Measurements from ENCODE around the gene PHF5A. TPM values are rescaled to one million over a fixed set of nuclear protein-coding genes. Genes with fewer than 3 reads are reported as not detected.
"Not testable (repeated sequence)": the region's sequence is repeated elsewhere in the genome, so short reads cannot be mapped to it uniquely, and the experiment has no call there.

PHF5A gene
- total RNA-seq, 2 experiments from 2014 or later, result 63.6 to 64.8 TPM

GRCh38 chr22:41459431-41459830 lies 9.1 kb downstream of the PHF5A start:
- Mint-ChIP-seq H3K9me3 (no peaks in the 10 kb centered on the region), H3K36me3 (ENCODE audit: low read depth) (peaks cover 38% of the 10 kb centered on the region), H3K27me3 (no peaks in the 10 kb centered on the region), H3K4me3 (no peak overlapping the region), H3K27ac (no peak overlapping the region), H3K4me1 (peaks cover 2% of the 10 kb centered on the region)
- DNase-seq, result no peak
- ChIA-PET POLR2A (interaction anchor here (0.6 kb wide), 1 partner anchor 41 kb away, joined by 3 read pairs; no protein-coding TSS in a partner anchor), CTCF (interaction anchor here (0.6 kb wide), 1 partner anchor 16 kb away, joined by 3 read pairs; no protein-coding TSS in a partner anchor)

DNA sequence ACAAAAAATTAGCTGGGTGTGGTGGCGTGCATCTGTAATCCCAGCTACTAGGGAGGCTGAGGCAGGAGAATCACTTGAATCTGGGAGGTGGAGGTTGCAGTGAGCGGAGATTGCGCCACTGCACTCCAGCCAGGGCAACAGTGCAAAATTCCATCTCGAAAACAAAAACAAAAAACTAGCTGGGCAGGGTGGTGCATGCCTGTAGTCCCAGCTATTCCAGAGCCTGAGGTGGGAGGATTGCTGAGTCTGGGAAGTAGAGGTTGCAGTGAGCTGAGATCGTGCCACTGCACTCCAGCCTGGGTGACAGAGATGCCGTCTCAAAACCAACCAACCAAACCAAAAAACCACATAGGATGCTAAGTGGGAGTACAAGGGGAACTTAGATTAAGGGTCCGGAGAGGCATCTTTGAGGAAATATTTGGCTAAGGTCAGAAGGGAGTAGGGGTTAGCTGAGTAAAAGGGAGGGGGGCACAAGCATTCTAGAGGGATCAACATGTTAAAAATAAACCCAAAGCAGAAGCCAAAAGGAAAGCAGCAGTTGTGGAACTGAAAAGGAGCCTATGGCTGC lies 10.2 kb downstream of the PHF5A start:
- no peak overlapping the region for H3K4me3 Mint-ChIP-seq
- DNase-seq, result no peak
- H3K4me1 Mint-ChIP-seq, result peaks cover 2% of the 10 kb centered on the region
- H3K27ac Mint-ChIP-seq, result peak overlapping the region; percentile 7
- no peaks in the 10 kb centered on the region for H3K27me3 Mint-ChIP-seq
- peaks cover 31% of the 10 kb centered on the region for H3K36me3 Mint-ChIP-seq (ENCODE audit: low read depth)
- no peaks in the 10 kb centered on the region for H3K9me3 Mint-ChIP-seq
- ChIA-PET CTCF (interaction anchor here (0.8 to 1.2 kb wide), 2 partner anchors 9 to 55 kb away, joined by 3 read pairs; no protein-coding TSS in a partner anchor), POLR2A (no interaction called here)

DNA sequence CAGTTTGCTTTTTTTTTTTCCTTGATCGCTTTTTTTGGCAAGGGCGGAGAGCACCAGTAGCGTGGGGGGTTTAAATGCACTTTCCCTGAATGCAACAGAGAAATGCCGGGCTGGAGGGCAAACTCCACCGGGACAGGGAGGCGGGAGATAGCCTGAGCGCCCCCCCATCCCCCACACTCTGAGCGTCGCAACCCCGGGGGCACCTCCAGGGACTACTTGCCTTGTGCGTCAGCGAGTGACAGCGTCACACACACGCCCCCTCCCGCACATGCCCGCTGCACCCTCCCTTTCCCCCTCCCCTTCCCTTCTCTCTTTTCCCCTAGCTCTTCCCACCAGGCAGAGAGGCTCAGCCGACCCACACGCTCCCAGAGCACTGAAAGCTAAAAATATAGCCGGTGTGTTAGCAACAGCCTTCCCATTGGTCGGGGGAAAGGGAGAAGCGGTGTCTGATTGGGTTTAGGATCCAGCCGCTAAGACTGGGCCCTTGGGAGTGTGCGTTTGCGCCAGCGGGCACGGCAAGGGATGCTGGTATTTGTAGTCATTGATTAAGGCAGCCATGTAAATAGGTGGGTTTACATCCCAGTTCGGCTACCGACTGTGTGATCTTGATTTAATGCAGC lies 20.2 kb downstream of the PHF5A start:
- Mint-ChIP-seq H3K27ac (peak overlapping the region; percentile 93), H3K4me3 (peak overlapping the region; percentile 82), H3K27me3 (no peaks in the 10 kb centered on the region), H3K9me3 (no peaks in the 10 kb centered on the region), H3K4me1 (peaks cover 16% of the 10 kb centered on the region), H3K36me3 (ENCODE audit: low read depth) (peaks cover 6% of the 10 kb centered on the region)
- peak; percentile 96 for DNase-seq
- CTCF ChIA-PET, result interaction anchor here (0.6 to 1.3 kb wide), 5 partner anchors 20 to 106 kb away, joined by 3 to 5 read pairs (median 3); partner anchors contain the start of genes ACO2 and PHF5A
- POLR2A ChIA-PET, result interaction anchor here (0.7 to 1.0 kb wide), 2 partner anchors 20 to 36 kb away, joined by 3 to 5 read pairs; partner anchors contain the start of genes ACO2 and PHF5A

DNA sequence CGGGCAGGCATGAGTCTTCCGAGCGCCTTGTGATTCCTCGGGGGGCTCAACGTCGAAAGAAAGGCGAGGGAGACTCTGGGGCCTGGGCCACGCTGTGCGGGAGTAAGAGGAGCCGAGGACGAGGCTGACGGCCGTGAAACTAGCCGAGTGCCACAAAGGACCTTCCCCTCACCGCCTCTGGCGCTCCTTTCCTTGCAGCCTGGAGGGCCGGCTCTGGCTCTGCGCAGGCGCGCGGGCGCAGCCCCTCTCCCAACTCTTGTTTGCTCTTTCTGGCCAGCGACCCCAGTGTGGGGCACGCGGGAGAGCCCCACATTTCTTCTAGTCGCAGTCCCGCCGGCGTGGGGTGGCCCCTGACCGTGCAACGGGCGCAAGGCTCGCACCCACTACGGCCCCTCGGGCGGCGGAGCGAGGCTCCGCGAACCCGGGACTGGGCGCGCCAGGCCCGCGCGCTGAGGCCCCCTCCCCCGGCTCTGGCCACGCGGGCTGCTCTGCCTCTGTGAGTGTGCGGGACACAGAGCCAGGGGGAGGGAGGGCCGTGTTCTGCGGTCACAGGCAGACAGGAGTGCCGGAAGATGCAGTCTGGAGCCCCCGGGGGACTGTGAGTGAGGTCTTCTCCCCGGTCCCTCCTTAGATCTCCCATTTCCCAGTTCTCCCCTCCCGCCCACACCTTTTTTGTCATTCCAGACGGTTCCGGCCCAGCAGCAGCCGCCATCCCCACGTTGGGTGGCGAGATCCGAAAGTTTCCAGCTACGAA lies 20.9 kb downstream of the PHF5A start:
- peaks cover 23% of the 10 kb centered on the region for H3K4me1 Mint-ChIP-seq
- ChIA-PET CTCF (interaction anchor here (0.6 to 1.8 kb wide), 6 partner anchors 15 to 78 kb away, joined by 3 to 9 read pairs (median 4); partner anchors contain the start of genes ACO2 and PHF5A), POLR2A (interaction anchor here (0.6 to 2.6 kb wide), 4 partner anchors 21 to 35 kb away, joined by 3 to 10 read pairs (median 4); partner anchors contain the start of genes ACO2 and PHF5A)
- H3K36me3 Mint-ChIP-seq (ENCODE audit: low read depth), result peaks cover 11% of the 10 kb centered on the region
- H3K9me3 Mint-ChIP-seq, result no peaks in the 10 kb centered on the region
- peak; percentile 61 for DNase-seq
- H3K27ac Mint-ChIP-seq, result peak overlapping the region; percentile 93
- H3K27me3 Mint-ChIP-seq, result no peaks in the 10 kb centered on the region
- H3K4me3 Mint-ChIP-seq, result peak overlapping the region; percentile 82

GRCh38 chr22:41446639-41447434 lies 21.7 kb downstream of the PHF5A start, which contains the start of gene TOB2:
TSS of gene TOB2 (minus strand) at chr22:41446801. CDS start at chr22:41437345, 9,456 bp downstream.
- peak; percentile 93 for DNase-seq
- ChIA-PET POLR2A (interaction anchor here (0.6 to 2.6 kb wide), 3 partner anchors 21 to 34 kb away, joined by 3 to 10 read pairs (median 4); partner anchors contain the start of genes ACO2 and PHF5A), CTCF (interaction anchor here (0.9 to 1.8 kb wide), 5 partner anchors 10 to 79 kb away, joined by 4 to 9 read pairs (median 4); partner anchors contain the start of genes ACO2 and PHF5A)
- Mint-ChIP-seq H3K27ac (peak within 1 kb of the TSS; percentile 96), H3K4me1 (peaks cover 27% of the 10 kb centered on the region), H3K36me3 (ENCODE audit: low read depth) (peaks cover 14% of the 10 kb centered on the region), H3K9me3 (no peaks in the 10 kb centered on the region), H3K27me3 (no peaks in the 10 kb centered on the region), H3K4me3 (peak within 1 kb of the TSS; percentile 82)

- Mint-ChIP-seq H3K27ac (peak overlapping the region; percentile 96), H3K4me3 (peak overlapping the region; percentile 82), H3K27me3 (no peaks in the 10 kb centered on the region), H3K4me1 (peaks cover 27% of the 10 kb centered on the region), H3K36me3 (ENCODE audit: low read depth) (peaks cover 16% of the 10 kb centered on the region), H3K9me3 (no peaks in the 10 kb centered on the region)
- ChIA-PET CTCF (interaction anchor here (0.9 to 1.8 kb wide), 5 partner anchors 11 to 43 kb away, joined by 3 to 9 read pairs (median 4); partner anchors contain the start of genes ACO2 and PHF5A), POLR2A (interaction anchor here (0.6 to 2.6 kb wide), 2 partner anchors 20 to 22 kb away, joined by 4 to 10 read pairs; partner anchors contain the start of genes ACO2 and PHF5A)
- DNase-seq, result peak; percentile 19
These were observed 22.4 kb downstream of the PHF5A start for GRCh38 chr22:41446057-41446501.

- no peaks in the 10 kb centered on the region for H3K9me3 Mint-ChIP-seq
- H3K4me3 Mint-ChIP-seq, result peak overlapping the region; percentile 82
- peak overlapping the region; percentile 96 for H3K27ac Mint-ChIP-seq
- CTCF ChIA-PET, result interaction anchor here (0.9 to 1.8 kb wide), 4 partner anchors 12 to 41 kb away, joined by 3 to 9 read pairs (median 6); partner anchors contain the start of genes ACO2 and PHF5A
- H3K27me3 Mint-ChIP-seq, result no peaks in the 10 kb centered on the region
- peaks cover 16% of the 10 kb centered on the region for H3K36me3 Mint-ChIP-seq (ENCODE audit: low read depth)
- POLR2A ChIA-PET, result interaction anchor here (0.6 to 2.6 kb wide), 2 partner anchors 23 to 28 kb away, joined by 3 to 10 read pairs; partner anchors contain the start of genes ACO2 and PHF5A
- peak; percentile 42 for DNase-seq
- peaks cover 27% of the 10 kb centered on the region for H3K4me1 Mint-ChIP-seq
These were observed 23.1 kb downstream of the PHF5A start for GRCh38 chr22:41445129-41446056.

- ChIA-PET POLR2A (interaction anchor here (0.6 to 2.6 kb wide), 2 partner anchors 24 to 29 kb away, joined by 3 to 10 read pairs; partner anchors contain the start of genes ACO2 and PHF5A), CTCF (interaction anchor here (1.2 kb wide), 1 partner anchor 41 kb away, joined by 8 read pairs; no protein-coding TSS in a partner anchor)
- Mint-ChIP-seq H3K27me3 (no peaks in the 10 kb centered on the region), H3K36me3 (ENCODE audit: low read depth) (peaks cover 16% of the 10 kb centered on the region), H3K9me3 (no peaks in the 10 kb centered on the region), H3K27ac (peak overlapping the region; percentile 96), H3K4me3 (peak overlapping the region; percentile 82), H3K4me1 (peaks cover 27% of the 10 kb centered on the region)
- peak; percentile 85 for DNase-seq
These were observed 23.9 kb downstream of the PHF5A start for GRCh38 chr22:41444360-41445128.

DNA sequence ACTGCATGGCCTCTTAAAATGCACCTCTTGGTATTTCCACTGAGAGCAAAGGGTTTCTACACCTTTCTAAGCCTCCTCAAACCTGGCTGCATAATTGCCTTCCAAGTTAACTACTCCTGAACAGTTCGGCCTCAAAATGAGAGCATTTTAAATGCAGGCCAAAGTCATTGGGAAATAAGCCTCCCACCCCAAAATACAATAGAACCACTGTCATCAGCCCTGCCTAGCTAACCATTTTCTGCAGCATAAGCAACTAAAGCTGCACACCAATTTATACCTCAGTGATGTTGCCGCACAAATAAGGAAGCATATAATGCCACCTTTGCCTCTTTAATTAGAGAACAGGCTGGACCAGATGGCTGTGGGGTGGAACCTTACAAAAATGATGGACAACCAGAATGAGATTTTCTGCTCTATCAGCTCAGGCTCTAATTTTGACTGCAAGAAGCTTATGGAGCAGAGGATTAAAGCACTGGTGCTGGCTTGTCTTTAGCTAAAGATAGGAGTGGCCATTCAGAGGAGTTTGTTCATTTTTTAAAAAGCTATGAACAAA lies 26.2 kb downstream of the PHF5A start:
- H3K27ac Mint-ChIP-seq, result no peak overlapping the region
- POLR2A ChIA-PET, result no interaction called here
- CTCF ChIA-PET, result interaction anchor here (1.1 kb wide), 1 partner anchor 21 kb away, joined by 4 read pairs; no protein-coding TSS in a partner anchor
- H3K27me3 Mint-ChIP-seq, result no peaks in the 10 kb centered on the region
- no peak overlapping the region for H3K4me3 Mint-ChIP-seq
- no peaks in the 10 kb centered on the region for H3K9me3 Mint-ChIP-seq
- DNase-seq, result no peak
- H3K36me3 Mint-ChIP-seq (ENCODE audit: low read depth), result peaks cover 19% of the 10 kb centered on the region
- peaks cover 18% of the 10 kb centered on the region for H3K4me1 Mint-ChIP-seq

DNA sequence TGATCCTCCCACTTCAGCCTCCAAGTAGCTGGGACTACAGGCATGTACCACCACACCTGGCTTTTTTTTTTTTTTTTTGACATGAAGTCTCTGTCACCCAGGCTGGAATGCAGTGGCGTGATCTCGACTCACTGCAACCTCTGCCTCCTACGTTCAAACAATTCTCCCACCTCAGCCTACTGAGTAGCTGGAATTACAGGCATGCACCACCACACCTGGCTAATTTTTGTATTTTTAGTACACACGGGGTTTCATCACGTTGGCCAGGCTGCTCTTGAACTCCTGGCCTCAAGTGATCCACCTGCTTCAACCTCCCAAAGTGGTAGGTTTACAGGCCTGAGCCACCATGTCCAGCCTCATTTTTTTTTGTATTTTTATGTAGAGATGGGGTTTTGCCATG lies 28.0 kb downstream of the PHF5A start:
- Mint-ChIP-seq H3K4me1 (peaks cover 18% of the 10 kb centered on the region), H3K36me3 (ENCODE audit: low read depth) (peaks cover 35% of the 10 kb centered on the region)
- DNase-seq, H3K27ac Mint-ChIP-seq, H3K9me3 Mint-ChIP-seq, H3K27me3 Mint-ChIP-seq, H3K4me3 Mint-ChIP-seq, CTCF ChIA-PET, POLR2A ChIA-PET: not testable (repeated sequence)
